ENCODE results near the gene CD300A.

- TF ChIP-seq POLR2A (IDR thresholded peaks at IDR 0.05) (no peak), CTCF (IDR thresholded peaks at IDR 0.05) (no peak)
Observed at GRCh38 chr17:74448756-74449155, 17.7 kb upstream of the CD300A start.
